Activated CD4-positive, alpha-beta T cell treated with anti-CD3 and anti-CD28 coated beads for 1 hour (primary cell): Measurements from ENCODE around the gene HOXD13.

Source experiments
- DNase-seq: peaks from one replicate; pipeline ENCODE4 v3.0.0-alpha.2; 2020

Gene HOXD13

DNA sequence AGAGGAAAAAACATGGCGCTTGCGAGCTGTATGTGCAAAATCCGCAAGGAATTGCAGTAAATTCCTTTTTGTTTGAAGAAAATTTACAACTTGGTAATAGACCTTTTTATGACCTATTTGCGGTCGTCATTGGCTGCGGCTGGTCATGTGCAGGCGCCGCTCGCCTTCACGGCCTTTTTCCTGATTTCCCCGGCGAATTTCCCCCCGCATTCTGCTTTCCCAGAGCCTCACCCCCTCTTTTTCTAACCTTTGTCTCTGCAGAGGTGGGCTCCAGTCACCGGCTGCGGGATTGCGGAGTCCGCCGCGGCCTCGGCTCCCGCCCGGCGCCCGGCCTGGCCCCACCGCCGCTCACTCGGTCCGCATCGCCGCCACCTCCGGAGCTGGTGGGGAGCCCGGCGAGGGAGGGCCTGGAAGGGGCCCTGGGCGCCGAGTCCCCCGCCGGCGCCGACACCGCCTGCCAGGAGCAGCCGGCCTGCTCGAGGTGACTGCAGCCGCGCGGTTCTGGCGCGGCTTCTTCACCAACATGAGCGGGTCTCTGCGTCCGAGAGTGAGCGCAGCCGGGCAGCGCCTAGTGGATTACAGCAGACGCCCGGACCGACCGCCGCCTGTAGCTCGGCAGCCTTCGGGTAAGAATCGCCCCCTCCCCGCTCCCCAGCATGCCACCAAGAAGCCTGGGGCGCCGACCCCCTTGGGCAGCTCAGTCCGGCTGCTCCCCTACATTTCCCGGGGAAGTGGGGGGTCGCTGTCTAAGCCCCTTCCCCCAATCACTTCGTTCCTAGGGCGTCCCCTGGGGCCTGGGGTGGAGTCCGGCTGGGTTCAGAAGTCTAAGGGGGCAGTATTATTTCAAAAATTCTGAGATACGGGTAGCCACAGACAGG is 44.1 kb downstream of the HOXD13 start:
- DNase-seq: no peak

DNA sequence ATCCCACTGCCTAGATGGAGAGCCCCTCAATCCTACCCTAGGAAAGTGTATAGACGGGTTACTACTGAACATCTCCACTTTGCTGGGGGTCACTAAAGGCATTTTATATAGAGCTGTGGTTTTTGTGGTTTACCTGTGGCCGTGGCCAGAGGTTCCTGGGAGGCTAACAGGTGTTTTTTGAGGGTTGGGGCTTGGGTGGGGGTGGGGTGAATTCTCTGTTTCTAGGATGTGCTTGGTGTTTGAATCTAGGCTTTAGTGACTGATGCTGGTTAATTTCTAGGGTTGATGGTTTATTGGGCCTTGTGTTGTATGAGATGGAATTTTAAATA is 44.7 kb downstream of the HOXD13 start:
- no peak for DNase-seq

DNA sequence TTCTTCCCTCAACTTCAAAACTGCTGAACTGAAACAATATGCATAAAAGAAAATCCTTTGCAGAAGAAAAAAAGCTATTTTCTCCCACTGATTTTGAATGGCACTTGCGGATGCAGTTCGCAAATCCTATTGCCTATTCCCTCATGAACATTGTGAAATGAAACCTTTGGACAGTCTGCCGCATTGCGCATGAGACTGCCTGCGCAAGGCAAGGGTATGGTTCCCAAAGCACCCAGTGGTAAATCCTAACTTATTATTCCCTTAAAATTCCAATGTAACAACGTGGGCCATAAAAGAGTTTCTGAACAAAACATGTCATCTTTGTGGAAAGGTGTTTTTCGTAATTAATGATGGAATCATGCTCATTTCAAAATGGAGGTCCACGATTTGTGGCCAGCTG is 45.4 kb downstream of the HOXD13 start:
- no peak for DNase-seq

DNA sequence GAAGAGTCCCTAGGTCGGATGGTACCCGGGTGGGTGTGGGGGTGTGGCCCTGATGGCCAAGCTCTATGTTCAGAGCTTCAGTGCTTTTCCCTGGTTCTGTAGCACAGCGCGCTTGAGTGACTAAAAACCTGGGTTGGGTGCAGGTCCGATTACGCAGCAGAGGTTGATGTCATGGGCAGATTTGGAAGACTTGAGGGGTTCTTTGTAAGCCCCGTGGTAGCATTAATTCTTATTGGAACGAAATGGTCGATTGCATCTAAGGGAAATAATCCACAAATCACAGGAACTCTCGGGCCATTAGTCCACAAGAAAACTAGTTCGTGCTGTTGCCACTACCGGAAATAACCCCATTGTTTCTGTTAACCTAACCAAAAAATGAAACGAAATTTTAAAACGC is 46.0 kb downstream of the HOXD13 start:
- no peak for DNase-seq

DNA sequence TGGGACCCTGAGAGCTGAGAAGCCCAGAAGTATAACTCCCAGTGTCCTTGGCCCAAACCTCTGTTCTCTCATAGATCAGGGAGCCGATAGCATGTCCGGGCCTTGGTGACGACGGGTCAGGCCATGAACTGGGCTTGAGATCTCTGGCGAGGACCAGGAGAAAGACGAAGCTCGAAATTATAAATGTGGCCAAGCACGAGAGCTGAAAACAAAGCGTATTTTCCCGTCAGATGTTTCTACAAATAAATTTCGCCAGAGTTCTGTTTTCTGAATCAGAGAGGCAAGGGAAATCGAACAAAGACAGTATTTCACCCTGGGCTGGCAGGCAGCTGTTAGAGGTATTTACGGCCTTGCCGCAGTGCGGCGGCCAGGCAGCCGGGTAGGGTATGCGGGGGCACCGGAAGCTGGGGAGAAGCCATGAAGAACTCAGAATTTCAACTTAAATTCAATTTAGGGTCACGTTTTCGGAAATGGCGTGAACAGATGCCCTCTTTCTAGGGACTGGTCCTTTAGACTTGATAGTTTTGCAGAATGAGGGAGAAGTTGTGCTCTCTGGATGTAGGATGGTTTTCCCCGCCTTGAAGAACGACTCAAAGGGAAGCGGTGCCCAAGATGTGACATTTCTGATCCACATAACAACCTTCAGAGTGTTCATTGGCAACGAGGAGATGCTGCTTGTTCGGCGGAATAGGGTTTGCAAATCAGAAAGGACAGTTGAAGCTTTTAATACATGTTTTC is 46.6 kb downstream of the HOXD13 start:
- DNase-seq: no peak

DNA sequence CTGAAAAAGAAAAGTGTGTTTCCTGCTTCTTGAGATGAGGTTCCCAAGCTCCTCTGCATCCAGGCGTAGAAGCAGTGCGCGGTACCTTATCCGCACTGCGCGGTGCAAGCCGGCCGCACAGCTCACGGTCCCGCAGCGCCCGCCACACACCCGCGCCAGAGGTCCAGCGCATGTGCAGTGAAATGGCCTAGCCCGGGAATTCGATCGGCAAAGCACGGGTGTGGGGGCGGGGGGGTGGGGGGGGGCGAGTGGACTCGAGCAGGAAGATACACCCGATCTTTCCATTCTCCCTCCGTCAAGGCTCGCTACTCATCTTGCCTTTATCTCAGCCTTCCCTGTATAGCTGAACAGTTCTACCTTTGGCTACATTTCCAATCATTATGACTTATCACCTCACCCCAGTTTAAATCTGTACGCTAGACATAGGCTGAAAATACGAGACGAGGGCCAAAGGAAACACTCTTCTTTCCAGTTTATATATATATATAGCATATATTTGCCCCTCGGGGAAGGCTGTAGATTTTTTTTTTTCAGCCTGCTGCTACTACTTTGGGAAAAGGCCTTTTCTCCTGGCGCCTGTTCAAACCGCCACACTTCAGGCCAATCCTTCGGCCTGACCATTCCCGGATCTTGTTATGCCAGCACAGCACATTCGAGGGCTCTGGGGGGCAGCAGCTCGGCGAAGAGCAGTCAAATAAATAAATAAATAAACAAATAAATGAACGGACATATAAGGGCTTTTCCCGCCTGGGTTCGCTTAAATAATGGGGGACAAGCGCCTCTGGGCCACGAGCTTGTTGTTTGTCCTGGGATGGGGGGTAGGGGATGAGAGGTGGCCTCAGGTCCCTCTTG is 47.4 kb downstream of the HOXD13 start:
- no peak for DNase-seq

DNA sequence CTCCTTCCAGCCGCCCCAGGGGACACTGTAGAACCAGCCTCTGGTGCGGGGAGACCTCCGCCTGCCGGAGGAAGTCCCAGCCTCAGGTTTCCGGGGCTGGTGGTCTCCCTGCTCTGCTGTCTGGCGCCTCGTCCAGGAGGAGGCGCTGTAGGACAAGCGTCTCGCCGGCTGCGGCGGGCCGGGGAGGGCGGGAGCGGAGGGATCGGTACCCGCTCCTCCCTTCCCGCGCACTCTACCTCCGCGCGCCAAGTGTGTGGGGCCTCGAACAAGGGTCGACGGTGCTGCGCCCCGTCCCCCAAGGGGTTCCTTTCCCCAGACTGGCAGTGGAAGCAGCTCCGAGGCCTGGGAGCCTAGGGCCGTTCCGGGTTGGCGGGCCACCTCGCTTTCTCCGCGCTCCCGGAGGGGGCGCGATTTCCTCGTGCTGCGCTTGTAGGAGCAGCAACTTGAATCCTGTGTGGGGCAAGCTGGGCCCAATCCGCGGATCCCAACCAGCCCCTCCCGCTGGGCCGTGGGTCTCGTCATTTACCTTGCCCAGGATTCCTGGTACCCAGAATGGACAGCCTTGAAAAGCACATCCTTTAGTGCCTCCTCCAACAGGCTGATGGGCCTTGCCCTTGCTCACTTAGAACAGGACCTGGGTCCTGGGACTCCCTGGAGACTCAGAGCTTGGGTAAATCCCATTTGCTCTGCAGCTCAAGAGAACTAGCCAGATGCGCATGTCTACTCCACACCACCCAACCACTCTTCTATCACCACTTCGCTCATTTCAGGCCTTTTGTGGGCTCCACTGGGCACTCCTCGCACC is 48.2 kb downstream of the HOXD13 start:
- DNase-seq: peak; percentile 34

DNA sequence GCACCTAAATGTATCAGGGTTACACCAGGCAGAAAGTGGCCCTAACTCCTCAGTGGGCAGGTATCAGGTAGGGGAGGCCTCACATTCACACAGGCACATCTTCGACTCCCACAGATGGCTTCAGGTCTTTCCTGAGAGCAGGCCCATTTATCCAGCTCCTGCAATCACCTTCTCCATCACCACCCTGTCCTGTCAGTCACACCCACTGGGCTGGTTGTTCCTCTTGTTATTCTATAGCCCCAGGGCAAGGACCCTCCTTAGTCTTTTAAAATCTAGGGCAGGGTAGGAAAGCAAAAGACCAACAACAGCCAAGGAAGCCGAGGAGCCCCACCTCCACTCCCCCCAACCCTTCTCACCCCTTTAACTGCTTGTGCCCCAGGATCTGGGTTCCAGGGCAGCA is 49.8 kb downstream of the HOXD13 start:
- DNase-seq: no peak
